GM18498 (cell line): ENCODE data around the gene TIGD4.
A peak's percentile ranks its signal among the peaks of the same experiment; 100 is the strongest.

Source experiments
- ATAC-seq: cut with Tn5 transposase; IDR thresholded peaks from one replicate; pipeline ENCODE4 v1.9.1; 2021; ENCODE audit warnings: mild to moderate bottlenecking, moderate library complexity; ENCODE audit not compliant: unreplicated experiment

The TIGD4 gene

DNA sequence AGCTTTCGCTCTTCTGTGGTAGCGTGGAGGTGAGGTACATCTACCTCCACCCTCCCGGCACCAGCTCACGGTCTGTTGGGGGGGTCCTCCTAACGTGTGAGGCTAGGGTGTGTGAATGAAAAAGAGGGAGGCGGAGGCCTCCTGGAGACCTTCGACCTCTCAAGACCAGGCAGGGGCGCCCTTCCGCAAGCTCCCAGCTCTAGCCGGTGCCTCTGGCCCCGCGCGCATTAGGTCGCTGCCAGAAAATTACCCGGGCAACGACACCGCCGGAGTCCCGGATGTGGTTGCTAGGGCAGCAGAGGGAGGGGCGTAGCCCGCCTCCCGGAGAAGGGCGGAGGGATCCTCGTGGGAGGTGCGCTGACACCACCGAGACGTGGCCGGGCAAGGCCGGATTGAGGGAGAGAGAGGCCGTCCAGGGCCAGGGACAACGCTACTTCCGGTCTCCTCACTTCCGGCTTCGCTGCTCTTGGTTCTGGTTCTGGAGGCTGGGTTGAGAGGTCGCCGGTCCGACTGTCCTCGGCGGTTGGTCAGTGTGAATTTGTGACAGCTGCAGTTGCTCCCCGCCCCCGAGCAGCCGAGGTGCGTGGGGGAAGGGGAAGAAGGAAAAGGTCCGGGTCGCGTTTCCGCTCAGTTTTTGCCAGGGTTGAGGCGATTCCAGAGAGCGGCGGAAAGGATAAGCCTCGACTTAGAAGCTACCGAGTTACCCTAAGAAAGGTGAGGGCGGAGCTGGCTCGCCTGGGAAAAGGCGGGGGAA lies at the start of gene TIGD4, which contains the start of gene ARFIP1:
Gene TIGD4 (minus strand): TSS at position 218 of the 754 bp plus-strand sequence. CDS start 8,726 bp downstream, outside the sequence.
Gene ARFIP1 (plus strand): TSS at position 442 of the 754 bp plus-strand sequence. CDS start 49,680 bp downstream, outside the sequence.
- peak; percentile 95 for ATAC-seq

DNA sequence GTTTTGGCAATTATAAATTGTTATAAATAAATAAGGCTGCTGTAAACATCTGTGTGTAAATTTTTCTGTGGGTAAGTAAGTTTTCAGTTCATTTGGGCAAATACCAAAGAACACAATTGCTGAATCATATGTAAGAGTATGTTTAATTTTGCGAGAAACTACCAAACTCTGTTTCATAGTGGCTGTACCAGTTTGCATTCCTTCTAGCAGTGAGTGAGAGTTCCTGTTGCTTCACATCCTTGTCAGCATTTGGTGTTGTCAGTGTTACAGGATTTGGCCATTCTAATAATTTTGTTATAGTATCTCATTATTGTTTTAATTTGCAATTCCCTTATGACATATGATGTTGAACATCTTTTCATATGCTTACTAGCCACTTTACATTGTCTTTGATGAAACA lies 48.6 kb upstream of the TIGD4 start:
- ATAC-seq, result no peak

DNA sequence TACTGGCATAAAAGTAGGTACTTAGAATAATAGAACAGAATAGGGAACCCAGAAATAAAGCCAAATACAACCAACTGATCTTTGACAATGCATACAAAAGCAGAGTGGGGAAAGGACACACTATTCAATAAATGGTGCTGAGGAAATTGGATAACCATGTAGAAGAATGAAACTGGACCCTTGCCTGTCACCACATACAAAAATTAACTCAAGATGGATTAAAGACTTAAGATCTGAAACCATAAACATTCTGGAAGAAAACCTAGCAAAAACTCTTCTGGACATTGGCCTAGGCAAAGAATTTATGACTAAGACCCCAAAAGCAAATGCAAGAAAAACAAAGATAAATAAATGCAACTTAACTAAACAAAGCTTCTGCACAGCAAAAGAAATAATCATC lies 45.8 kb upstream of the TIGD4 start:
- no peak for ATAC-seq

- no peak for ATAC-seq
Measured at GRCh38 chr4:152824561-152824960, 45.0 kb upstream of the TIGD4 start.

GRCh38 chr4:152822323-152822722 lies 42.8 kb upstream of the TIGD4 start:
- ATAC-seq, result no peak

GRCh38 chr4:152820073-152820472 lies 40.5 kb upstream of the TIGD4 start:
- no peak for ATAC-seq

DNA sequence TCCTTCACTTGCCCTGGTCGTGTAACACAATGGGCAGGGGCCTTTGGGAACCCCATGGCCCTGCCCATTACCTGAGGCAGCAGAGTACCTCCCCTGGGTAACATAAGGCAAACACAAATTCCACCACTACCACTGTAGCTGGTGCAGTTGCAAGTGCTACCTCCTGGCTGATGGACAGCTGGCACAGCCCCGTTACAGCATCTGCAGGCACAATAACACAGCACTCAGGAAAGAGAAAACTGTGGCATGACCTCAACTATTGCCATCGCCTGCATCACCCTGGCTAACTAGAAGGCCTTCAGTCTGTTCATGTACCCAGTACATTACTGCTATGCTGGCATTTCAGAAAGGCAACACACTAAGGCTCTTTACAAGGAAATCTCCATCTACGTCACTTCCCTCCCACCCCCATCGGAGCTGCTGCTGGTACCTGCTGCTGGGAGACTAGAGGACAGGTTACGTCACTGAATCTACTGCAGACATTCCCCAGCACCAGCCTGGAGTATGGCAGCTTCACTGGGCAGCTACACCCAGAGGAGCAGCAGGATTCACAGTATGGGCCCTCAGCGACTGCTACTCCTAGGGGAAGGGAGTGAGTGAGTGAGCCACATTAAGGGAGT lies 39.6 kb upstream of the TIGD4 start:
- no peak for ATAC-seq

DNA sequence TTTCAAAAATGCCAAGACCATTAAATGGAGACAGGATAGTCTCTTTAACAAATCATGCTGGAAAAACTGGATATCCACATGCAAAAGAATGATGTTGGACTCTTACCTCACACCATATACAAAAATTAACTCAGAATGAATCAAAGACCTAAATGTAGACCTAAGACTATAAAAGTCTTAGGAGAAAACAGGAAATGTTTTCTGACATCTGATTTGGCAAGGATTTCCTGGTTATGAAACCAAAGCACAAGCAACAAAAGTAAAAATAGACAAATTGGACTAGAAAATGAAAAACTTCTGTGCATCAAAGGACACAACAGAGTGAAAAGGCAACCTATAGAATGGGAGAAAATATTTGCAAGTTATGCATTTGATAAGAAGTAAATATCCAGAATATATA lies 37.8 kb upstream of the TIGD4 start:
- ATAC-seq, result no peak

DNA sequence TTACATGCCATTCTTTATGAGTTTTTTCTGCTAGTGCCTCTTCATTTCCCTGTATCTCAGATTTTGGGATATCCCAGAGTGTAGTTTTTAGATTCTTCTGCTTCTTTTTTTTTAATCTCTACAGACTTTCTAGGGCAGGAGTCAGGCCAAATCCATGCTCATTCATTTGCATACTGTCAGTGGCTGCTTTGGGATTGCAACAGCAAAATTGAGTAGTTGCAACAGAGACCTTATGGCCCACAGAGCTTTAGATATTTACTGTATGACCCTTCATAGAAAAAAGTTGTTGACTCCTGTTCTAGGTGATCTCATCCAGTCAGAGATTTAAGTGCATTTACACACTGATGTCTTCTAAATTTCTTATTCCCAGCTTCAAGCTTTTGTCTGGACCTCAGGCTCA lies 35.5 kb upstream of the TIGD4 start:
- no peak for ATAC-seq

- no peak for ATAC-seq
Measured at GRCh38 chr4:152810715-152811287, 31.3 kb upstream of the TIGD4 start.

GRCh38 chr4:152808670-152809069 lies 29.1 kb upstream of the TIGD4 start:
- no peak for ATAC-seq

- ATAC-seq, result no peak
Measured at GRCh38 chr4:152807294-152807829, 27.8 kb upstream of the TIGD4 start.

- no peak for ATAC-seq
Measured at GRCh38 chr4:152806501-152807125, 27.1 kb upstream of the TIGD4 start.

DNA sequence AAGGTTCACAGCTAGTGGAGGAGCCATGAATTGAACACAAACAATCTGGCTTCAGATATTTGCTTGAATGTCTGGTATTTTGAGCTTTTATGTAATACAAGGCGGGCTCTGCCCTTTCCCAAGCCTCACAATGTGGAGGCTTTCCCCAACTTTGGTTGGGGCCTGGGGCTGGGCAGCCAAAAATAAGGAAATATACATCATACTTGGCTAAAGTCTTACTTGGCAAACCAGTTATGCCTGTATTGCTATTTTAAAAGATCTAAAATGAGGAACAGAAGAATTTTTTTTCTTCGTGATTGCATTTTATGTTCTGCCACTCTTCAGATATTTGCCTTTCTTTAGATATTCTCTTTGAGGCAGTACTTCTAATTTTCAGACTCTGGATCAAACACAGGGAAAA lies 26.3 kb upstream of the TIGD4 start:
- no peak for ATAC-seq

GRCh38 chr4:152805071-152805650 lies 25.6 kb upstream of the TIGD4 start:
- ATAC-seq, result no peak

GRCh38 chr4:152803541-152803940 lies 24.0 kb upstream of the TIGD4 start:
- no peak for ATAC-seq

- no peak for ATAC-seq
Measured at GRCh38 chr4:152795891-152796290, 16.4 kb upstream of the TIGD4 start.

DNA sequence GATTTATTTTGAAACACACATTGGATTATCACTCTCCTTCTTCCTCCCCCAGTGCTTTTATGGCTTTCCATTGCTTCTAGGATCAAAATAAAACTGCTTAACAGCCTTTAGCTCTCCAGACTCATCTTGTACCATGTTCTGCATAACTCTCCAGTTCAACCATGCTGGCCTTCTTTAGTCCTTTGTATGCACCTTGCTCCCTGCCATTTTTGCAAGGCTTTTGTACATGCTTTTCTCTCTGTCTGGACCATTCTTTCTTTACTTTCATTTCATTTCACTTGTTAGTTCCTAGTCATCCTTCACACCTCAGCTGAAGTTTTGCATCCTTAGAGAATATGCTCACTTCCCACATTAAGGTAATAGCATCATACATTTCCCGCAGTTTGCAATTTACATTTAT lies 7.1 kb upstream of the TIGD4 start:
- ATAC-seq, result no peak

GRCh38 chr4:152785639-152786615 lies 6.4 kb upstream of the TIGD4 start:
- peak; percentile 68 for ATAC-seq
